Measurements from ENCODE around the gene CEBPB. TPM values are rescaled to one million over a fixed set of nuclear protein-coding genes. Genes with fewer than 3 reads are reported as not detected.
A peak's percentile ranks its signal among the peaks of the same experiment; 100 is the strongest.

The CEBPB gene
- total RNA-seq, 1 experiment from 2014 or later = 22.6 TPM

- no peak overlapping the region for H2AK5ac ChIP-seq (ENCODE audit: insufficient read length, low read length)
- peak; percentile 87 for DNase-seq
Observed at GRCh38 chr20:50169329-50169823, 21.3 kb upstream of the CEBPB start.

More at GRCh38 chr20:50169329-50169823, 21.3 kb upstream of the CEBPB start:
- Histone ChIP-seq H2BK12ac (ENCODE audit: insufficient read length, low read depth, low read length) (no peak overlapping the region), H3K14ac (ENCODE audit: insufficient read depth, low read length) (no peak overlapping the region), H4K91ac (ENCODE audit: insufficient read length, low read depth, low read length) (no peak overlapping the region), H4K5ac (ENCODE audit: insufficient read length, low read depth, low read length) (no peak overlapping the region), H3K79me1 (ENCODE audit: insufficient read depth, low read depth, low read length, poor library complexity, severe bottlenecking) (no peaks in the 10 kb centered on the region), H4K20me1 (ENCODE audit: control insufficient read depth, insufficient read depth, insufficient read length) (no peaks in the 10 kb centered on the region), H2AFZ (ENCODE audit: low read length) (no peak overlapping the region), H3K23me2 (ENCODE audit: insufficient read length, low read depth, low read length, poor library complexity, severe bottlenecking) (peaks cover 16% of the 10 kb centered on the region), H3K18ac (ENCODE audit: insufficient read length, low read depth, low read length) (no peak overlapping the region), H2BK15ac (ENCODE audit: low read depth, low read length) (no peak overlapping the region), H3T11ph (ENCODE audit: low read length) (no peak overlapping the region), H2BK20ac (ENCODE audit: low read depth, low read length, poor library complexity, severe bottlenecking) (no peak overlapping the region), H3K4ac (ENCODE audit: low read depth, low read length) (no peak overlapping the region), H3K27ac (ENCODE audit: insufficient read length, low read depth, low read length) (no peak overlapping the region), H3K9me3 (ENCODE audit: control insufficient read depth, low read depth, low read length) (no peaks in the 10 kb centered on the region), H3K9ac (ENCODE audit: extremely low read depth, insufficient read length, low read length) (no peak overlapping the region), H3K4me2 (ENCODE audit: insufficient read depth, insufficient read length, low read length) (no peak overlapping the region), H2BK120ac (ENCODE audit: low read depth, low read length, poor library complexity, severe bottlenecking) (no peak overlapping the region), H3K27me3 (ENCODE audit: insufficient read depth, low read length) (no peaks in the 10 kb centered on the region), H3K23ac (ENCODE audit: insufficient read length, low read depth, low read length) (no peak overlapping the region), H4K8ac (replicated peaks; ENCODE audit: insufficient read length, low read depth, low read length) (no peak overlapping the region), H3K56ac (ENCODE audit: insufficient read length, low read depth, low read length) (no peak overlapping the region), H3K4me1 (ENCODE audit: insufficient read depth, low read length) (no peaks in the 10 kb centered on the region), H2BK5ac (ENCODE audit: insufficient read length, low read length) (no peak overlapping the region), H3K79me2 (ENCODE audit: insufficient read depth, low read length) (no peaks in the 10 kb centered on the region)
- Mint-ChIP-seq H3K36me3 (ENCODE audit: insufficient read depth in 1 of 3, low read depth in 3 of 3) (peaks cover 0 to 9% (median 1%) of the 10 kb centered on the region in 3 experiments; a peak in 3 of 7 replicates), H3K4me1 (peaks cover 27 to 37% of the 10 kb centered on the region in 2 experiments), H3K9me3 (peaks cover 2 to 4% of the 10 kb centered on the region in 2 experiments; a peak in 4 of 5 replicates), H3K27me3 (ENCODE audit: low read depth) (no peaks in the 10 kb centered on the region), H3K27ac (peak overlapping the region in 1 of 3 experiments; percentile 3; a peak in 2 of 7 replicates), H3K4me3 (no peak overlapping the region; a peak in 1 of 5 replicates)
- no CpG with 5 or more reads among the region's 5 CpGs for WGBS (ENCODE audit: extremely low coverage, insufficient read length, low lambda C conversion rate)
- TF ChIP-seq, protein P1, sequence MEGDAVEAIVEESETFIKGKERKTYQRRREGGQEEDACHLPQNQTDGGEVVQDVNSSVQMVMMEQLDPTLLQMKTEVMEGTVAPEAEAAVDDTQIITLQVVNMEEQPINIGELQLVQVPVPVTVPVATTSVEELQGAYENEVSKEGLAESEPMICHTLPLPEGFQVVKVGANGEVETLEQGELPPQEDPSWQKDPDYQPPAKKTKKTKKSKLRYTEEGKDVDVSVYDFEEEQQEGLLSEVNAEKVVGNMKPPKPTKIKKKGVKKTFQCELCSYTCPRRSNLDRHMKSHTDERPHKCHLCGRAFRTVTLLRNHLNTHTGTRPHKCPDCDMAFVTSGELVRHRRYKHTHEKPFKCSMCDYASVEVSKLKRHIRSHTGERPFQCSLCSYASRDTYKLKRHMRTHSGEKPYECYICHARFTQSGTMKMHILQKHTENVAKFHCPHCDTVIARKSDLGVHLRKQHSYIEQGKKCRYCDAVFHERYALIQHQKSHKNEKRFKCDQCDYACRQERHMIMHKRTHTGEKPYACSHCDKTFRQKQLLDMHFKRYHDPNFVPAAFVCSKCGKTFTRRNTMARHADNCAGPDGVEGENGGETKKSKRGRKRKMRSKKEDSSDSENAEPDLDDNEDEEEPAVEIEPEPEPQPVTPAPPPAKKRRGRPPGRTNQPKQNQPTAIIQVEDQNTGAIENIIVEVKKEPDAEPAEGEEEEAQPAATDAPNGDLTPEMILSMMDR (conservative IDR thresholded peaks at IDR 0.05) = peak; percentile 95
